Nephron progenitor cell (in vitro differentiated cells): ENCODE results near the gene SALL1.
A peak's percentile ranks its signal among the peaks of the same experiment; 100 is the strongest.

Source experiments
- DNase-seq: peaks from one replicate; pipeline ENCODE4 v3.0.0; 2021
- H3K27ac Mint-ChIP-seq: 2 replicates; pipeline ENCODE4 v1.8.0; 2021; ENCODE audit warnings: mild to moderate bottlenecking, moderate library complexity, mixed read lengths
- H3K27me3 Mint-ChIP-seq: 2 replicates; pipeline ENCODE4 v1.8.0; 2021; ENCODE audit warnings: mild to moderate bottlenecking, low read depth, mixed read lengths; ENCODE audit not compliant: poor library complexity
- H3K36me3 Mint-ChIP-seq: 2 replicates; pipeline ENCODE4 v1.8.0; 2021; ENCODE audit warnings: low read depth, mixed read lengths
- H3K4me1 Mint-ChIP-seq: 2 replicates; pipeline ENCODE4 v1.8.0; 2021; ENCODE audit warnings: mixed read lengths
- H3K4me3 Mint-ChIP-seq: 2 replicates; pipeline ENCODE4 v1.8.0; 2021; ENCODE audit warnings: mild to moderate bottlenecking, moderate library complexity, mixed read lengths
- H3K9me3 Mint-ChIP-seq: 2 replicates; pipeline ENCODE4 v1.8.0; 2021; ENCODE audit warnings: mild to moderate bottlenecking, moderate library complexity, mixed read lengths
- CTCF ChIP-seq: fragments of 200-600 bp; sonication (generic); IDR thresholded peaks from 2 replicates; pipeline ENCODE4 v1.5.0; 2021; ENCODE audit warnings: antibody characterized with exemption

SALL1 gene

GRCh38 chr16:51132490-51133115 is 18.5 kb downstream of the SALL1 start:
- H3K4me3 Mint-ChIP-seq, result peak overlapping the region; percentile 75
- peaks cover 20% of the 10 kb centered on the region for H3K36me3 Mint-ChIP-seq
- TF ChIP-seq CTCF, result no peak
- H3K27me3 Mint-ChIP-seq, result no peaks in the 10 kb centered on the region
- peak overlapping the region; percentile 76 for H3K27ac Mint-ChIP-seq
- DNase-seq, result no peak
- H3K4me1 Mint-ChIP-seq, result peaks cover 85% of the 10 kb centered on the region
- no peaks in the 10 kb centered on the region for H3K9me3 Mint-ChIP-seq

- Mint-ChIP-seq H3K27ac (peak overlapping the region; percentile 74), H3K4me1 (peaks cover 85% of the 10 kb centered on the region), H3K27me3 (no peaks in the 10 kb centered on the region), H3K4me3 (no peak overlapping the region), H3K36me3 (peaks cover 13% of the 10 kb centered on the region), H3K9me3 (no peaks in the 10 kb centered on the region)
- DNase-seq, result no peak
- TF ChIP-seq CTCF, result no peak
Measured at GRCh38 chr16:51131619-51132018, 19.5 kb downstream of the SALL1 start.

GRCh38 chr16:51129105-51129504 is 22.0 kb downstream of the SALL1 start:
- no peaks in the 10 kb centered on the region for H3K9me3 Mint-ChIP-seq
- peak overlapping the region; percentile 84 for H3K27ac Mint-ChIP-seq
- H3K27me3 Mint-ChIP-seq, result no peaks in the 10 kb centered on the region
- no peaks in the 10 kb centered on the region for H3K36me3 Mint-ChIP-seq
- H3K4me3 Mint-ChIP-seq, result peak overlapping the region; percentile 18
- DNase-seq, result peak; percentile 29
- peaks cover 90% of the 10 kb centered on the region for H3K4me1 Mint-ChIP-seq
- TF ChIP-seq CTCF, result no peak

GRCh38 chr16:51125992-51126391 is 25.1 kb downstream of the SALL1 start:
- TF ChIP-seq CTCF, result peak; percentile 16
- no peak for DNase-seq
- Mint-ChIP-seq H3K9me3 (no peaks in the 10 kb centered on the region), H3K4me3 (no peak overlapping the region), H3K4me1 (peaks cover 75% of the 10 kb centered on the region), H3K27ac (peak overlapping the region; percentile 60), H3K36me3 (no peaks in the 10 kb centered on the region), H3K27me3 (no peaks in the 10 kb centered on the region)

GRCh38 chr16:51124896-51125295 is 26.2 kb downstream of the SALL1 start:
- Mint-ChIP-seq H3K27me3 (no peaks in the 10 kb centered on the region), H3K4me3 (no peak overlapping the region), H3K27ac (no peak overlapping the region), H3K36me3 (no peaks in the 10 kb centered on the region), H3K9me3 (no peaks in the 10 kb centered on the region), H3K4me1 (peaks cover 77% of the 10 kb centered on the region)
- no peak for DNase-seq
- no peak for TF ChIP-seq CTCF

GRCh38 chr16:51121850-51122249 is 29.2 kb downstream of the SALL1 start:
- TF ChIP-seq CTCF, result no peak
- no peak overlapping the region for H3K4me3 Mint-ChIP-seq
- H3K4me1 Mint-ChIP-seq, result peaks cover 63% of the 10 kb centered on the region
- no peak for DNase-seq
- H3K9me3 Mint-ChIP-seq, result no peaks in the 10 kb centered on the region
- no peaks in the 10 kb centered on the region for H3K27me3 Mint-ChIP-seq
- no peaks in the 10 kb centered on the region for H3K36me3 Mint-ChIP-seq
- no peak overlapping the region for H3K27ac Mint-ChIP-seq
